NB4 (cell line): ENCODE data around the gene MTERF1.

Experiments
- DNase-seq: peaks from one replicate; pipeline ENCODE4 v3.0.0; 2010; ENCODE audit warnings: low read depth
- H3K4me3 ChIP-seq: one replicate; pipeline ENCODE4 v1.5.1; 2011; ENCODE audit warnings: mild to moderate bottlenecking, low read depth, low read length, moderate library complexity
- CTCF ChIP-seq: IDR thresholded peaks from one replicate; pipeline ENCODE4 v1.5.1; 2012; ENCODE audit warnings: low read depth, low read length
- MAX ChIP-seq: IDR thresholded peaks from 2 replicates; pipeline ENCODE4 v1.6.1; 2011; ENCODE audit warnings: low read depth, low read length
- MYC ChIP-seq: IDR thresholded peaks from 2 replicates; pipeline ENCODE4 v1.6.1; 2011; ENCODE audit warnings: low read depth, low read length
- POLR2A ChIP-seq: IDR thresholded peaks from 2 replicates; pipeline ENCODE4 v1.6.1; 2011; ENCODE audit warnings: mild to moderate bottlenecking; ENCODE audit not compliant: insufficient read length; ENCODE audit errors: extremely low read depth

Gene MTERF1

GRCh38 chr7:91915401-91916050, 35.0 kb upstream of the MTERF1 start:
- TF ChIP-seq MAX (no peak), POLR2A (no peak), MYC (no peak), CTCF (no peak)
- no peak overlapping the region for H3K4me3 ChIP-seq
- no peak for DNase-seq

- no peak for DNase-seq
- no peak overlapping the region for H3K4me3 ChIP-seq
- no peak for TF ChIP-seq MYC
- TF ChIP-seq CTCF: no peak
- TF ChIP-seq MAX: no peak
- TF ChIP-seq POLR2A: no peak
Observed at GRCh38 chr7:91913612-91914011, 33.1 kb upstream of the MTERF1 start.

GRCh38 chr7:91912494-91912893, 32.0 kb upstream of the MTERF1 start:
- no peak for DNase-seq
- no peak for TF ChIP-seq MAX
- no peak for TF ChIP-seq CTCF
- TF ChIP-seq POLR2A: no peak
- no peak overlapping the region for H3K4me3 ChIP-seq

- TF ChIP-seq MAX (no peak), POLR2A (no peak), CTCF (no peak), MYC (no peak)
- DNase-seq: no peak
- no peak overlapping the region for H3K4me3 ChIP-seq
Observed at GRCh38 chr7:91911121-91911520, 30.6 kb upstream of the MTERF1 start.

GRCh38 chr7:91910171-91910570, 29.7 kb upstream of the MTERF1 start:
- no peak for DNase-seq
- no peak for TF ChIP-seq MAX
- no peak for TF ChIP-seq CTCF
- TF ChIP-seq POLR2A: no peak
- TF ChIP-seq MYC: no peak
- no peak overlapping the region for H3K4me3 ChIP-seq
